ENCODE results near the gene FREM2.

FREM2 gene

GRCh38 chr13:38686577-38687245 lies at the start of gene FREM2:
TSS of gene FREM2 (plus strand) at chr13:38687077. CDS start at chr13:38687345, 268 bp downstream.
- DNase-seq (ENCODE audit: low read depth) = no peak

GRCh38 chr13:38637576-38637975 lies 49.3 kb upstream of the FREM2 start:
- no peak for DNase-seq (ENCODE audit: low read depth)

GRCh38 chr13:38641164-38641948 lies 45.5 kb upstream of the FREM2 start:
- no peak for DNase-seq (ENCODE audit: low read depth)

GRCh38 chr13:38647312-38647711 lies 39.6 kb upstream of the FREM2 start:
- DNase-seq (ENCODE audit: low read depth) = no peak

GRCh38 chr13:38648912-38649311 lies 38.0 kb upstream of the FREM2 start:
- DNase-seq (ENCODE audit: low read depth) = no peak

GRCh38 chr13:38656699-38657098 lies 30.2 kb upstream of the FREM2 start:
- DNase-seq (ENCODE audit: low read depth) = no peak

- peak; percentile 1 for DNase-seq (ENCODE audit: low read depth)
Measured at GRCh38 chr13:38657191-38657590, 29.7 kb upstream of the FREM2 start.

- no peak for DNase-seq (ENCODE audit: low read depth)
Measured at GRCh38 chr13:38658906-38659305, 28.0 kb upstream of the FREM2 start.

- no peak for DNase-seq (ENCODE audit: low read depth)
Measured at GRCh38 chr13:38661010-38661675, 25.7 kb upstream of the FREM2 start.

- no peak for DNase-seq (ENCODE audit: low read depth)
Measured at GRCh38 chr13:38662362-38662761, 24.5 kb upstream of the FREM2 start.

GRCh38 chr13:38664906-38665305 lies 22.0 kb upstream of the FREM2 start:
- no peak for DNase-seq (ENCODE audit: low read depth)

- no peak for DNase-seq (ENCODE audit: low read depth)
Measured at GRCh38 chr13:38667526-38668109, 19.3 kb upstream of the FREM2 start.

GRCh38 chr13:38669234-38669964 lies 17.5 kb upstream of the FREM2 start:
- no peak for DNase-seq (ENCODE audit: low read depth)

GRCh38 chr13:38670627-38671026 lies 16.2 kb upstream of the FREM2 start:
- no peak for DNase-seq (ENCODE audit: low read depth)

- no peak for DNase-seq (ENCODE audit: low read depth)
Measured at GRCh38 chr13:38671980-38672379, 14.9 kb upstream of the FREM2 start.

GRCh38 chr13:38674208-38674607 lies 12.7 kb upstream of the FREM2 start:
- no peak for DNase-seq (ENCODE audit: low read depth)

- DNase-seq (ENCODE audit: low read depth) = no peak
Measured at GRCh38 chr13:38680912-38681311, 6.0 kb upstream of the FREM2 start.

GRCh38 chr13:38684714-38685113 lies 2.2 kb upstream of the FREM2 start:
- DNase-seq (ENCODE audit: low read depth) = no peak

GRCh38 chr13:38685431-38685830 lies 1.4 kb upstream of the FREM2 start:
- no peak for DNase-seq (ENCODE audit: low read depth)

- peak; percentile 13 for DNase-seq (ENCODE audit: low read depth)
Measured at GRCh38 chr13:38685974-38686576, 802 bp upstream of the FREM2 start.

All from EH (cell line).